ENCODE measurements around the gene ZNF213.

The ZNF213 gene

GRCh38 chr16:3101018-3101840 lies 33.6 kb upstream of the ZNF213 start:
- no peak for DNase-seq (ENCODE audit: low read depth)

GRCh38 chr16:3101841-3102470 lies 32.9 kb upstream of the ZNF213 start:
- DNase-seq (ENCODE audit: low read depth), result no peak

GRCh38 chr16:3106205-3106928 lies 28.5 kb upstream of the ZNF213 start:
- peak; percentile 93 for DNase-seq (ENCODE audit: low read depth)

GRCh38 chr16:3112058-3112880 lies 22.6 kb upstream of the ZNF213 start, which contains the start of gene ZNF205:
TSS of gene ZNF205 (plus strand) at chr16:3112586. CDS start at chr16:3113431, 845 bp downstream.
- no peak for DNase-seq (ENCODE audit: low read depth)

- DNase-seq (ENCODE audit: low read depth), result no peak
Measured at GRCh38 chr16:3112881-3113574, 21.8 kb upstream of the ZNF213 start.

- DNase-seq (ENCODE audit: low read depth), result no peak
Measured at GRCh38 chr16:3113765-3114479, 20.9 kb upstream of the ZNF213 start.

GRCh38 chr16:3115003-3115402 lies 19.8 kb upstream of the ZNF213 start:
- no peak for DNase-seq (ENCODE audit: low read depth)

GRCh38 chr16:3115561-3115960 lies 19.3 kb upstream of the ZNF213 start:
- DNase-seq (ENCODE audit: low read depth), result no peak

GRCh38 chr16:3118204-3118790 lies 16.5 kb upstream of the ZNF213 start:
- no peak for DNase-seq (ENCODE audit: low read depth)

GRCh38 chr16:3118846-3119245 lies 16.0 kb upstream of the ZNF213 start:
- DNase-seq (ENCODE audit: low read depth), result no peak

GRCh38 chr16:3119286-3119685 lies 15.5 kb upstream of the ZNF213 start:
- no peak for DNase-seq (ENCODE audit: low read depth)

GRCh38 chr16:3119701-3120408 lies 15.0 kb upstream of the ZNF213 start:
- DNase-seq (ENCODE audit: low read depth), result no peak

- no peak for DNase-seq (ENCODE audit: low read depth)
Measured at GRCh38 chr16:3120435-3120834, 14.4 kb upstream of the ZNF213 start.

- DNase-seq (ENCODE audit: low read depth), result no peak
Measured at GRCh38 chr16:3121851-3122467, 12.9 kb upstream of the ZNF213 start.

GRCh38 chr16:3122926-3123570 lies 11.8 kb upstream of the ZNF213 start:
- no peak for DNase-seq (ENCODE audit: low read depth)

- DNase-seq (ENCODE audit: low read depth), result peak; percentile 96
Measured at GRCh38 chr16:3123986-3124886, 10.6 kb upstream of the ZNF213 start.

GRCh38 chr16:3127745-3128144 lies 7.1 kb upstream of the ZNF213 start:
- DNase-seq (ENCODE audit: low read depth), result no peak
